SH-SY5Y (cell line): ENCODE results near the gene CACNA1E.

ENCODE experiments used
- GATA2 ChIP-seq: IDR thresholded peaks from 2 replicates; pipeline ENCODE4 v1.6.1; 2011; ENCODE audit warnings: mild to moderate bottlenecking, low read depth, low read length
- GATA3 ChIP-seq: IDR thresholded peaks from 2 replicates; pipeline ENCODE4 v1.6.1; 2011; ENCODE audit warnings: low read depth, mild to moderate bottlenecking, low read length, moderate library complexity

- TF ChIP-seq GATA2 = no peak
- no peak for TF ChIP-seq GATA3
These were observed 333.8 kb downstream of the CACNA1E start for GRCh38 chr1:181817091-181817490.
